ENCODE results near the gene SERPINB1. TPM values are rescaled to one million over a fixed set of nuclear protein-coding genes. Genes with fewer than 3 reads are reported as not detected.
"Not testable (repeated sequence)": the region's sequence is repeated elsewhere in the genome, so short reads cannot be mapped to it uniquely, and the experiment has no call there.

Gene SERPINB1
- 55.6 TPM for total RNA-seq
- long read RNA-seq, transcript SERPINB1-201 (7 exons, 2,619 nt), result major isoform, 201 of 232 reads
- long read RNA-seq, partial matches to known transcripts, result 15 of 232 reads
- long read RNA-seq, other reads (novel, unspliced or antisense), result 16 of 232 reads

- DNase-seq (ENCODE audit: low spot score), result peak; percentile 99
These were observed at the start of gene SERPINB1 for GRCh38 chr6:2841264-2842138. Gene SERPINB1, minus strand, starts transcription at chr6:2841863. Its CDS starts 1,277 bp downstream, at chr6:2840586.

- DNase-seq (ENCODE audit: low spot score), result no peak
These were observed 49.5 kb upstream of the SERPINB1 start for GRCh38 chr6:2890976-2891767.

GRCh38 chr6:2885967-2886735 is 44.5 kb upstream of the SERPINB1 start:
- no peak for DNase-seq (ENCODE audit: low spot score)

GRCh38 chr6:2884804-2885203 is 43.1 kb upstream of the SERPINB1 start:
- DNase-seq (ENCODE audit: low spot score), result no peak

GRCh38 chr6:2883673-2884072 is 42.0 kb upstream of the SERPINB1 start:
- DNase-seq (ENCODE audit: low spot score), result no peak

GRCh38 chr6:2881423-2881822 is 39.8 kb upstream of the SERPINB1 start:
- DNase-seq (ENCODE audit: low spot score), result no peak

GRCh38 chr6:2880156-2880555 is 38.5 kb upstream of the SERPINB1 start:
- DNase-seq (ENCODE audit: low spot score), result not testable (repeated sequence)

- DNase-seq (ENCODE audit: low spot score), result no peak
These were observed 36.3 kb upstream of the SERPINB1 start for GRCh38 chr6:2877960-2878359.

- DNase-seq (ENCODE audit: low spot score), result peak; percentile 86
These were observed 35.6 kb upstream of the SERPINB1 start for GRCh38 chr6:2877057-2877882.

GRCh38 chr6:2876210-2877056 is 34.8 kb upstream of the SERPINB1 start:
- DNase-seq (ENCODE audit: low spot score), result peak; percentile 89

- peak; percentile 90 for DNase-seq (ENCODE audit: low spot score)
These were observed 33.9 kb upstream of the SERPINB1 start for GRCh38 chr6:2875359-2876191.

GRCh38 chr6:2873643-2874042 is 32.0 kb upstream of the SERPINB1 start:
- DNase-seq (ENCODE audit: low spot score), result no peak

- no peak for DNase-seq (ENCODE audit: low spot score)
These were observed 31.0 kb upstream of the SERPINB1 start for GRCh38 chr6:2872423-2873358.

- no peak for DNase-seq (ENCODE audit: low spot score)
These were observed 30.3 kb upstream of the SERPINB1 start for GRCh38 chr6:2871953-2872352.

- DNase-seq (ENCODE audit: low spot score), result no peak
These were observed 29.4 kb upstream of the SERPINB1 start for GRCh38 chr6:2871102-2871501.

GRCh38 chr6:2870046-2870636 is 28.5 kb upstream of the SERPINB1 start:
- no peak for DNase-seq (ENCODE audit: low spot score)

GRCh38 chr6:2868637-2869036 is 27.0 kb upstream of the SERPINB1 start:
- DNase-seq (ENCODE audit: low spot score), result no peak
